Neutrophil (primary cell): ENCODE measurements around the gene ECT2L.

Experiments
- H3K27ac ChIP-seq: fragments of 200-600 bp; sonication (generic); 2 replicates; pipeline ENCODE4 v1.5.1; 2016; ENCODE audit warnings: mild to moderate bottlenecking, moderate library complexity
- H3K27me3 ChIP-seq: fragments of 200-600 bp; sonication (generic); 2 replicates; pipeline ENCODE4 v1.6.0; 2016; ENCODE audit warnings: mild to moderate bottlenecking
- H3K36me3 ChIP-seq: fragments of 200-600 bp; sonication (generic); 2 replicates; pipeline ENCODE4 v1.5.1; 2017
- H3K4me1 ChIP-seq, 2 experiments: fragments of 200-600 bp in 1 of 2; sonication (generic) in 1 of 2; 1 replicate in 1 of 2; 2 replicates in 1 of 2; pipeline versions ENCODE4 v1.5.1 to v1.6.1; 2013 to 2016; ENCODE audit warnings: low read depth in 1 of 2, low read length in 1 of 2, mild to moderate bottlenecking in 1 of 2, moderate library complexity in 1 of 2; ENCODE audit not compliant: control insufficient read depth in 1 of 2, insufficient read depth in 1 of 2
- H3K4me3 ChIP-seq, 2 experiments: fragments of 200-600 bp in 1 of 2; sonication (generic) in 1 of 2; 1 replicate in 1 of 2; 2 replicates in 1 of 2; pipeline ENCODE4 v1.5.1; 2013 to 2016; ENCODE audit warnings: low read depth in 1 of 2, low read length in 1 of 2, mild to moderate bottlenecking in 1 of 2, moderate library complexity in 1 of 2
- H3K9me3 ChIP-seq: fragments of 200-600 bp; sonication (generic); 2 replicates; pipeline ENCODE4 v1.5.1; 2016
- TF ChIP-seq, protein P1 (sequence below): fragments of 200-600 bp; sonication (generic); IDR thresholded peaks from 2 replicates; pipeline ENCODE4 v1.5.1; 2016; ENCODE audit warnings: antibody characterized with exemption

ECT2L gene

DNA sequence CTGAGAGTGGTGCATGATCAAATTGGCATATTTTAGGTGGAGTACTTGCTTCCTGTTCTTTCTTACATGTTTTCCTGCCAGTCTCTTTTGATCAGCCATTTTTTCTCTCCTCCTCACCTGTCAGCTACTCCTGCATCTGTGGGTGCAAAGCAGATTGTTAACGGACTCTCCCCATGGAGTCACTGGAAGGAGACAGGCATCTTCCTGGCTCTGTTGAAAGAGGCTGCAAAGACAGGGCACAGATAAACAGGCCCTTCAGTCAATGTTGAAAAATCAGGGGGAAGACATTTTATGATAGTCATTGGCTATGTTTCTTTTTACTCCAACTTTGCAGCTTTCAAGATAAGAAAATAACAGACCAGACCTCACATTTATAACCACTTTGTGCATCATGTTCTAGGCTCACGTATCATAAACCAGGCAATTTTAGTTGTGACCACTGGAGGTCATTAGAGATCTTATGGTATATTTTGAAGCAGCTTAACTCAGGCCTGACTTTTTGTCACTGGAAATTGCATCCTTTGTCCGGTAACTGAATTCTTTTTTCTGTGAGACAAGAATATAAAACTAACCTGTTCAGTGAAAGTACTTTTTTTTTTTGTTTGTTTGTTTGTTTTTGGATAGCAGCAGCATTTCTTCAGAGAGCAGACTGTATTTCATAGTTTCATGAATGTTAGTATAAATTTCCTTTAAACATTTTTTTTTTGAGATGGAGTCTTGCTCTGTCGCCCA, 20.1 kb downstream of the ECT2L start:
- H3K27me3 ChIP-seq: no peaks in the 10 kb centered on the region
- no peak overlapping the region for H3K27ac ChIP-seq
- H3K9me3 ChIP-seq: no peaks in the 10 kb centered on the region
- TF ChIP-seq, protein P1, sequence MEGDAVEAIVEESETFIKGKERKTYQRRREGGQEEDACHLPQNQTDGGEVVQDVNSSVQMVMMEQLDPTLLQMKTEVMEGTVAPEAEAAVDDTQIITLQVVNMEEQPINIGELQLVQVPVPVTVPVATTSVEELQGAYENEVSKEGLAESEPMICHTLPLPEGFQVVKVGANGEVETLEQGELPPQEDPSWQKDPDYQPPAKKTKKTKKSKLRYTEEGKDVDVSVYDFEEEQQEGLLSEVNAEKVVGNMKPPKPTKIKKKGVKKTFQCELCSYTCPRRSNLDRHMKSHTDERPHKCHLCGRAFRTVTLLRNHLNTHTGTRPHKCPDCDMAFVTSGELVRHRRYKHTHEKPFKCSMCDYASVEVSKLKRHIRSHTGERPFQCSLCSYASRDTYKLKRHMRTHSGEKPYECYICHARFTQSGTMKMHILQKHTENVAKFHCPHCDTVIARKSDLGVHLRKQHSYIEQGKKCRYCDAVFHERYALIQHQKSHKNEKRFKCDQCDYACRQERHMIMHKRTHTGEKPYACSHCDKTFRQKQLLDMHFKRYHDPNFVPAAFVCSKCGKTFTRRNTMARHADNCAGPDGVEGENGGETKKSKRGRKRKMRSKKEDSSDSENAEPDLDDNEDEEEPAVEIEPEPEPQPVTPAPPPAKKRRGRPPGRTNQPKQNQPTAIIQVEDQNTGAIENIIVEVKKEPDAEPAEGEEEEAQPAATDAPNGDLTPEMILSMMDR: no peak
- H3K36me3 ChIP-seq: no peaks in the 10 kb centered on the region
- H3K4me1 ChIP-seq: peaks cover 7 to 16% of the 10 kb centered on the region in 2 experiments
- no peak overlapping the region for H3K4me3 ChIP-seq

DNA sequence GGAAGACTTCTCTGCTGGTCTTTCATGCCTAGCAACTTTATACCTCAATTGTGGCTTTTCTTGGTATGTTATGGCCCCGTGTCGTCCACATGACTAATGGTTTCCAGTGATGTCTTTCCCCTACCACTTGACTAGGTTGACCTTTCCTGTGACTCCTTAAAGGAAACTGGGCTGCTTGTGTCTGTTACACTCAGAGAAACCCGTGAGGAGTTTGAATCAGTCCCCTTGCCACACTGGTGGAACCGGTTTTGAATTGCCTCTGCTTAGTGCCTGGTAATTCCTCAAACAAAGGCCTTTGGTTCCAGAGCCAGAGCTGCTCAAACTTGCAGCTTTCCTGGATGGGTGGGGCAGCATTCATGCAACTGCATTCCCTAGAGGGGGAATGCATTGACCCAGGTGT, 21.9 kb downstream of the ECT2L start:
- H3K9me3 ChIP-seq: no peaks in the 10 kb centered on the region
- no peak overlapping the region for H3K4me3 ChIP-seq
- no peaks in the 10 kb centered on the region for H3K36me3 ChIP-seq
- no peak overlapping the region for H3K27ac ChIP-seq
- TF ChIP-seq, protein P1: no peak
- peaks cover 7 to 16% of the 10 kb centered on the region in 2 experiments for H3K4me1 ChIP-seq
- no peaks in the 10 kb centered on the region for H3K27me3 ChIP-seq

DNA sequence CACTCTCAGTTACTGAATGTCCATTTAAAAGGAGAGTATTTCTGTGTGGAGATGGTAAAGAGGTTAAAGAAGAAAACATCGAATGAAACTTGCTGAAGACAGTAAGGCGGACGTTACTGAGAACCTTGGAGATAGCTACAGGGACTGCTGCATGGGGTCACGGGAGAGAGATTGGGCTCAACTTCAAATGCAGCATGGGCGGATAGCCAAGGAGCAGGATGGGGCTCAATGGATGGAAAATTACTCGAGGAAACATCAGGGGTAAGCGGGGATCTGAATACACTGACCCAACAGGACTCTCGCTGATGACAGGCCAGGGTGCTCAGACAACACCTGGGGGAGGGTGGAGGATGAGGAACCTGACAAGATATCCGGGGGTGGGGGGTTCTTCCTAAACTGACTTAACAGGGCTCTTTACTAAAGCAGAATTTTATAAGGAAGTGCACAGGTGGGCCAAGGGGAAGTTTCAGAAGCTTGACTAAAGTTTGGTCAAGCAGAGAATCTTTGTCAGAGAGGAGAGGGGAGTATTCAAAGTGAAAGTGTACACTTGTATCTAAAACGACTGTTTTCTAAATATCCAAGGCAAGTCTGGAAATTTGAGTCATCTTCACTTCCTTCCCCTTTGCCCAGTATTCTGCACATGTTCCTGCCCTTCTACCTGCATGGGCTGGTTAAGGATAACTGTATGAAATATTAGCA, 22.8 kb downstream of the ECT2L start:
- no peak overlapping the region for H3K27ac ChIP-seq

DNA sequence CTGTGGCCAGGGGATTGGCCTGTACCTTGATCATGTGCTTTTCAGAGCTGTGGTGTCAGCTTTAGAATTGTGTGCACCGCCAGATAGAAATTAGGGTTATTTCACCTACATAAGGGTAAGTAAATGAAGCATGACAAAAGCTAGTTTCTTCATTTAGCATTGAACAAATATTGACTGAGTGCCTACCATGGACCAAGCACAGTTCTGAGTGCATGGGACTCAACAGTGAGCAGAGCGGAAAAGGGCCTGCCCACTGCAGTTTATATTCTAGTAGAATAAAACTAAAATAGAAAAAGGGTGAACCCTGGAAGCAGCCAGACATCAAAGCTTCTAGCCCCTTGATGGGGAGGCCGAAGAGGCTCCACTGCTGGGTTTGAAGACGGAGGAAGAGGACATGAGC, 25.6 kb downstream of the ECT2L start:
- no peaks in the 10 kb centered on the region for H3K27me3 ChIP-seq
- H3K27ac ChIP-seq: no peak overlapping the region

More for the DNA sequence above, 22.8 kb downstream of the ECT2L start:
- Histone ChIP-seq H3K4me1 (peaks cover 7 to 16% of the 10 kb centered on the region in 2 experiments), H3K27me3 (no peaks in the 10 kb centered on the region), H3K9me3 (no peaks in the 10 kb centered on the region), H3K4me3 (no peak overlapping the region), H3K36me3 (no peaks in the 10 kb centered on the region)
- TF ChIP-seq, protein P1: no peak

DNA sequence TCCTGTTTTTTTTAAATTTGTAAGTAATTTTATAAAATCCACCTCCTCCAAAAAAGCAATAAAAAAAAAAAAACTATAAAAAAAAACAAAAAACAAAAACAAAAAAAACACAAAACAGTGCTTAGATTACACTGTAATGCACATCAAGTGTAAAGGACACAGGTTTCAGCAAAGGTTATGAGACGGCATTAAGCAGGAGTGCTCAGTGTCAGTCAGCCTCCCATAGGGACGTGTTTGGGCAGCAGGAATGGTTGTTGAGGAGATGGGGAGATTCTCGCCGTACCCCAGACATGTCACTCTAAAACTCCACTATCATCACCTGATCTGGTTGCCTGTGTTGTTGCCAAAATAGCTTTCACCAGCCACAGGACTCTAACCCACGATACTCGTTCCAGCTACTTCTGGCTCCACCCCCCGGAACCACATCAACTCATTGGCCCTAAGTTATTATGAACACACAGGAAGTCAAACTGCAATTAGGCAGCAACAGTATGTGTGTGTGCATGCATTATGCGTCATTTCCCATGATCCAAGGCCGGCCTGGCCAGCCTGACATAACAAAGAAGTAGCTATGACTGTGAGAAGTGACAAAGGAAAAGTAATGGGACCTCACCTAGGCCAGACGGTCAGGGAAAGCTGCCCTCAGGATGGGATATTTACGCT, 28.7 kb downstream of the ECT2L start:
- H3K27me3 ChIP-seq: no peaks in the 10 kb centered on the region
- H3K9me3 ChIP-seq: no peaks in the 10 kb centered on the region
- no peak overlapping the region for H3K4me3 ChIP-seq
- peaks cover 0 to 1% of the 10 kb centered on the region in 2 experiments for H3K4me1 ChIP-seq
- no peaks in the 10 kb centered on the region for H3K36me3 ChIP-seq
- H3K27ac ChIP-seq: no peak overlapping the region
- TF ChIP-seq, protein P1: no peak

More for the DNA sequence above, 25.6 kb downstream of the ECT2L start:
- Histone ChIP-seq H3K9me3 (no peaks in the 10 kb centered on the region), H3K36me3 (no peaks in the 10 kb centered on the region), H3K4me1 (peaks cover 7 to 16% of the 10 kb centered on the region in 2 experiments), H3K4me3 (no peak overlapping the region)
- TF ChIP-seq, protein P1: no peak
